Measurements from ENCODE around the gene OSBP2. TPM values are rescaled to one million over a fixed set of nuclear protein-coding genes. Genes with fewer than 3 reads are reported as not detected.

OSBP2 gene
- total and polyA plus RNA-seq, 12 donors: 0.84 to 20.1 (median 13.2) TPM

DNA sequence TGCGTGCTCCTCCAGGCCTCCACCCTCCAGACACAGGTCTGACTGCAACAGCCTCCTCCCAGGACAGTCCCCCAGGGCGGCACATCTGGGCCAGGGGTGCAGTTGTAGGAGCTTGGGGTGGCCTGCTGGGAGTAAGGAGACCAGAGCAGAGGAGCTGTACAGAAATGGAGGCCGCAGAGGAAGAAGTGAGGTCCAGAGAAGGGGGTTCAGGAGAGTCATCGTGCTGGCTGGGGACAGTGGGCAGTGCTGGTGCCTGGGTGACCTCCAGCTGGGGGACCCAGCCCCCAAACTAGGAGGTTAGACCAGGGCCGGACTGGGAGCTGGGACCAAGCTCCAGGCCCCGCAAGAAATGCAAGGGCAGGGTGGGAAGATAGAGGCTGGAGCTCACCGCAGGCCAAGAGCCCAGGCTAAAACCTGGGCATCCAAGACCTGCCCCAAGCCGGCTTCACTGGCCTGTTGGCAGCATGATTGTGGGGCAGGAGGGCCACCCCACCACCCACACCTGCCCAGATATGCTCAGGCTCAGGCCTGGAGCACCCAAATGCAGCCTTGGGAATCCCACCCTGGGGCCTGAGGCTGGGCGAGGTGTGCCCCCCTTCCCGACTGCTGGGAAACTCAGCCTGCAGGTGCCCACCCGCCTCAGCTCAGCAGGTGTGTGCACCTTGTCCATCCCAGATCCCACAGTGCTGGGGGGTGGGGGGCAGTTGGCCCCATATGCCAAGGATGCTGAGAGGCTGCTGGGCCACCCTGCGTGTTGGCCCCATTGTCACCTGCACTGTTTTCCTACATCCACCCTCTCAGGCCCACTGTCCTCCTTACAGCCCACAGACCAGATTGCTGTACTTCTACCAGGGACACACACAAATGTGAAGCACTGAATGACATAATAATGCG is 177.0 kb downstream of the OSBP2 start:
- Histone ChIP-seq H3K27ac (no peak overlapping the region), H3K27me3 (no peaks in the 10 kb centered on the region)
- TF ChIP-seq, protein P1, sequence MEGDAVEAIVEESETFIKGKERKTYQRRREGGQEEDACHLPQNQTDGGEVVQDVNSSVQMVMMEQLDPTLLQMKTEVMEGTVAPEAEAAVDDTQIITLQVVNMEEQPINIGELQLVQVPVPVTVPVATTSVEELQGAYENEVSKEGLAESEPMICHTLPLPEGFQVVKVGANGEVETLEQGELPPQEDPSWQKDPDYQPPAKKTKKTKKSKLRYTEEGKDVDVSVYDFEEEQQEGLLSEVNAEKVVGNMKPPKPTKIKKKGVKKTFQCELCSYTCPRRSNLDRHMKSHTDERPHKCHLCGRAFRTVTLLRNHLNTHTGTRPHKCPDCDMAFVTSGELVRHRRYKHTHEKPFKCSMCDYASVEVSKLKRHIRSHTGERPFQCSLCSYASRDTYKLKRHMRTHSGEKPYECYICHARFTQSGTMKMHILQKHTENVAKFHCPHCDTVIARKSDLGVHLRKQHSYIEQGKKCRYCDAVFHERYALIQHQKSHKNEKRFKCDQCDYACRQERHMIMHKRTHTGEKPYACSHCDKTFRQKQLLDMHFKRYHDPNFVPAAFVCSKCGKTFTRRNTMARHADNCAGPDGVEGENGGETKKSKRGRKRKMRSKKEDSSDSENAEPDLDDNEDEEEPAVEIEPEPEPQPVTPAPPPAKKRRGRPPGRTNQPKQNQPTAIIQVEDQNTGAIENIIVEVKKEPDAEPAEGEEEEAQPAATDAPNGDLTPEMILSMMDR (IDR thresholded peaks at IDR 0.05): no peak

GRCh38 chr22:30872285-30873041 is 177.8 kb downstream of the OSBP2 start:
- no peak overlapping the region for H3K27ac ChIP-seq
- H3K4me3 ChIP-seq: no peak overlapping the region
- no peaks in the 10 kb centered on the region for H3K36me3 ChIP-seq
- H3K27me3 ChIP-seq: no peaks in the 10 kb centered on the region
- TF ChIP-seq, protein P1 (IDR thresholded peaks at IDR 0.05): no peak
- H3K9me3 ChIP-seq: no peaks in the 10 kb centered on the region
- H3K4me1 ChIP-seq: peaks cover 2 to 31% (median 15%) of the 10 kb centered on the region in 9 donors
- ATAC-seq (no peak), DNase-seq (peak in 1 of 2 donors; percentile 1)
- intact Hi-C loops (cut with DNase I): loop anchor here in 1 of 10 donors (10.0 kb wide), 1 partner anchor 58 kb away; no protein-coding TSS in a partner anchor
- 72 to 74% methylated on average over 16 of the region's 16 CpGs for WGBS, 2 donors

More for the DNA sequence above, 177.0 kb downstream of the OSBP2 start:
- Histone ChIP-seq H3K36me3 (no peaks in the 10 kb centered on the region), H3K4me1 (peaks cover 0 to 23% (median 7%) of the 10 kb centered on the region in 9 donors), H3K9me3 (no peaks in the 10 kb centered on the region), H3K4me3 (no peak overlapping the region)
- peak in 1 of 2 donors; percentile 4 for DNase-seq
- ATAC-seq: no peak
- intact Hi-C loops (cut with DNase I): loop anchor here in 1 of 10 donors (10.0 kb wide), 1 partner anchor 57 kb away; no protein-coding TSS in a partner anchor
- WGBS, 2 donors: 84 to 89% methylated on average over 13 of the region's 13 CpGs

GRCh38 chr22:30873086-30873650 is 178.5 kb downstream of the OSBP2 start:
- ATAC-seq (no peak), DNase-seq (peak in 1 of 2 donors; percentile 3)
- WGBS, 2 donors: 95 to 98% methylated on average over 9 of the region's 9 CpGs
- TF ChIP-seq, protein P1 (IDR thresholded peaks at IDR 0.05): no peak
- intact Hi-C loops (cut with DNase I): loop anchor here in 1 of 10 donors (10.0 kb wide), 1 partner anchor 58 kb away; no protein-coding TSS in a partner anchor
- no peaks in the 10 kb centered on the region for H3K36me3 ChIP-seq
- no peaks in the 10 kb centered on the region for H3K9me3 ChIP-seq
- no peak overlapping the region for H3K27ac ChIP-seq
- peaks cover 2 to 38% (median 23%) of the 10 kb centered on the region in 9 donors for H3K4me1 ChIP-seq
- H3K27me3 ChIP-seq: no peaks in the 10 kb centered on the region
- no peak overlapping the region for H3K4me3 ChIP-seq

DNA sequence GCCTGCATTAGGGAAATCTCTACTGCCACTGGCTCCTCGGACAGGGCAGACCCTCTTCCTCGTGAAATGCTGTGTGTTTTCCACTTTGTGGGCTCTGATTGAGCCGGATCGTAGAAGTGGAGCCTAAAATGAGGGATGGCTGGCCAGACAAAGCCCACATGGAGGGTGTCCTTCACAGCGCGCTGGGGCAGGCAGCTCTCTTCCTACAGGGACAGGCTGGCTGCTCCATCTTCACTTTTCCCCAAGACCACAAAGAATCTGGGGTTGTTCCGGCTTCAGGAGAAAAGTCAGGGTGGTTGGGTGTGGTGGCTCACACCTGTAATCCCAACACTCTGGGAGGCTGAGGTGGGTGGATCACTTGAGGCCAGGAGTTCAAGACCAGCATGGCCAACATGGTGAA is 179.0 kb downstream of the OSBP2 start:
- TF ChIP-seq, protein P1 (IDR thresholded peaks at IDR 0.05): no peak
- no peaks in the 10 kb centered on the region for H3K9me3 ChIP-seq
- no peak overlapping the region for H3K27ac ChIP-seq
- H3K36me3 ChIP-seq: no peaks in the 10 kb centered on the region
- ATAC-seq (no peak), DNase-seq (peak in 1 of 2 donors; percentile 0)
- H3K27me3 ChIP-seq: no peaks in the 10 kb centered on the region
- peaks cover 4 to 39% (median 26%) of the 10 kb centered on the region in 9 donors for H3K4me1 ChIP-seq
- no peak overlapping the region for H3K4me3 ChIP-seq
- intact Hi-C loops (cut with DNase I): loop anchor here in 1 of 10 donors (10.0 kb wide), 1 partner anchor 59 kb away; no protein-coding TSS in a partner anchor
- 81 to 93% methylated on average over 7 of the region's 7 CpGs for WGBS, 2 donors
